NCI-H510A treated with DMSO at 0.1 percent for 48 hours (cell line): ENCODE measurements around the gene PCDH12.
A peak's percentile ranks its signal among the peaks of the same experiment; 100 is the strongest.

Experiments used
- DNase-seq: peaks from one replicate; lab custom pipeline; 2025; lab: John Stamatoyannopoulos, UW

Gene PCDH12

GRCh38 chr5:141958113-141958512, at the start of gene PCDH12:
PCDH12 (minus strand) TSS chr5:141958202; CDS start chr5:141957851, 351 bp downstream.
- peak; percentile 39 for DNase-seq

GRCh38 chr5:142007237-142007544, 49.2 kb upstream of the PCDH12 start:
- no peak for DNase-seq

- no peak for DNase-seq
Observed at GRCh38 chr5:142006363-142007236, 48.6 kb upstream of the PCDH12 start.

- DNase-seq, result no peak
Observed at GRCh38 chr5:142003266-142003800, 45.3 kb upstream of the PCDH12 start.

- no peak for DNase-seq
Observed at GRCh38 chr5:142000704-142001484, 42.9 kb upstream of the PCDH12 start.

GRCh38 chr5:142000173-142000572, 42.2 kb upstream of the PCDH12 start:
- no peak for DNase-seq

GRCh38 chr5:141997358-141997960, 39.5 kb upstream of the PCDH12 start:
- no peak for DNase-seq

GRCh38 chr5:141995656-141996055, 37.7 kb upstream of the PCDH12 start:
- no peak for DNase-seq

- no peak for DNase-seq
Observed at GRCh38 chr5:141994511-141995136, 36.6 kb upstream of the PCDH12 start.

- peak; percentile 27 for DNase-seq
Observed at GRCh38 chr5:141992349-141992963, 34.5 kb upstream of the PCDH12 start.

- DNase-seq, result no peak
Observed at GRCh38 chr5:141989720-141990119, 31.7 kb upstream of the PCDH12 start.

- no peak for DNase-seq
Observed at GRCh38 chr5:141986072-141986471, 28.1 kb upstream of the PCDH12 start.

- DNase-seq, result no peak
Observed at GRCh38 chr5:141982626-141983025, 24.6 kb upstream of the PCDH12 start.

GRCh38 chr5:141978389-141978788, 20.4 kb upstream of the PCDH12 start:
- DNase-seq, result no peak

GRCh38 chr5:141976176-141976575, 18.2 kb upstream of the PCDH12 start:
- no peak for DNase-seq

- DNase-seq, result no peak
Observed at GRCh38 chr5:141973871-141974595, 16.0 kb upstream of the PCDH12 start.

GRCh38 chr5:141969783-141970771, 12.1 kb upstream of the PCDH12 start:
- peak; percentile 1 for DNase-seq

GRCh38 chr5:141968914-141969608, 11.1 kb upstream of the PCDH12 start, which contains the start of gene RNF14:
RNF14 (plus strand) TSS chr5:141969105; CDS start chr5:141973589, 4,484 bp downstream.
- DNase-seq, result peak; percentile 75

- DNase-seq, result no peak
Observed at GRCh38 chr5:141966963-141967333, 8.9 kb upstream of the PCDH12 start.
